Measurements from ENCODE around the gene ITPR1. TPM values are rescaled to one million over a fixed set of nuclear protein-coding genes. Genes with fewer than 3 reads are reported as not detected.

Gene ITPR1
- total RNA-seq, 1 experiment from 2014 or later, result 13.8 TPM

DNA sequence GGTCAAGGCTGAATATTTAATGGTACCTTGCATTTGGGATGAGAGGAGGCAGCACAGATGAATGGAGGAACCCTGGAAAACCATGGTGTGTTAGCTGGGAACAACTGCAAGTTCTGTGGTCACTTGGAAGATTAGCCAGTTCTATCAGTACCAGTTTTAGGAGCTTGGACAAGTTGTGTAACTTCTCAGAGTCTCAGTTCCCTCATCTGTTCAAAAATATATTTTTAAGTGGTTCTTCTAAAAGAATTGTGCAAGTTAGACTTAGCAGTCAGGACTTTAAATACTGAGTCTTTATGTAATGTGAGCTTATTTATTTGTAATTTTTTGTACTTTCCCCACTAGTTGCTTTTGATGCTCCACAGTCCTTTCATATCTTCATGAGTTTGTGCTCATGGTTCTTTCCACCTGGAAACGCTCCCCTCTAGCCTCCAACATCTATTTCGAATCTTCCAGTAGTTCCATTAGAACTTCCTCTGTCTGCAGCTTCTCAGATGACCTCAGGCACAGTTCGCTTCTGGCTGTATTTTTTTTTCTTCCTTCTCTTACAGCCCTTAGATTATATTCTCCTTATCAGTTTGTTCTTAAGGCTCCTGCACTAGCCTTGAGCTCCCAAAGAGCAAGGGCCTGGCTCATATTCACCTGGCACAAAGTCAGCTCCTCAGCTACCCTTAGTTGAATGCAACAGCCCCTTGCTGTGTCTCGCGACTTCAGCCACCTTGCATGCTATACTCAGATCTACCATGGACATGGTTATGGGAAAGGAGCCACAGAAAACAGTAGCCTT is 27.1 kb downstream of the ITPR1 start:
- in situ Hi-C loops (cut with HindIII; ENCODE audit: low pct_unique_long_range_greater_than_20kb, low sequenced_read_pairs), result no loop called here
- DNase-seq (ENCODE audit: low read depth), result no peak

DNA sequence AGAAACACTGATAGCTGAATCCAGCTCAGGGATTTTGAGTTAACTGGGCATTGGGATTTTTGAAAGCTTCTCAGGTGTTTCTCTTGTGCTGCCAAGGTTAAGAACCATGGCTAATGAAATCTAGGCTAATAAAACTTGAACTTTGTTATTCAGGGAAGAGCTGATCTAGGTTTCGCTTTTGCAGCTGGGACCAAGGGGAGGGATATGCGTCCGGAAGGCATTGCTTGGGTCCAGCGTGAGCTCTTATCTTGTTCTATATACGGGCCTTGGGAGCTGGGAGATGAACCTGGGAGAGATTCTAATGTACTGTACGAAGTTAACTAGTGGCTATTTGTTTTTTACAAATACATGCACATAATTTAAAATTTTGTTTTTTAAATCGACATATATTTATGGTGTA is 29.8 kb downstream of the ITPR1 start:
- no peak for DNase-seq (ENCODE audit: low read depth)
- in situ Hi-C loops (cut with HindIII; ENCODE audit: low pct_unique_long_range_greater_than_20kb, low sequenced_read_pairs), result no loop called here

DNA sequence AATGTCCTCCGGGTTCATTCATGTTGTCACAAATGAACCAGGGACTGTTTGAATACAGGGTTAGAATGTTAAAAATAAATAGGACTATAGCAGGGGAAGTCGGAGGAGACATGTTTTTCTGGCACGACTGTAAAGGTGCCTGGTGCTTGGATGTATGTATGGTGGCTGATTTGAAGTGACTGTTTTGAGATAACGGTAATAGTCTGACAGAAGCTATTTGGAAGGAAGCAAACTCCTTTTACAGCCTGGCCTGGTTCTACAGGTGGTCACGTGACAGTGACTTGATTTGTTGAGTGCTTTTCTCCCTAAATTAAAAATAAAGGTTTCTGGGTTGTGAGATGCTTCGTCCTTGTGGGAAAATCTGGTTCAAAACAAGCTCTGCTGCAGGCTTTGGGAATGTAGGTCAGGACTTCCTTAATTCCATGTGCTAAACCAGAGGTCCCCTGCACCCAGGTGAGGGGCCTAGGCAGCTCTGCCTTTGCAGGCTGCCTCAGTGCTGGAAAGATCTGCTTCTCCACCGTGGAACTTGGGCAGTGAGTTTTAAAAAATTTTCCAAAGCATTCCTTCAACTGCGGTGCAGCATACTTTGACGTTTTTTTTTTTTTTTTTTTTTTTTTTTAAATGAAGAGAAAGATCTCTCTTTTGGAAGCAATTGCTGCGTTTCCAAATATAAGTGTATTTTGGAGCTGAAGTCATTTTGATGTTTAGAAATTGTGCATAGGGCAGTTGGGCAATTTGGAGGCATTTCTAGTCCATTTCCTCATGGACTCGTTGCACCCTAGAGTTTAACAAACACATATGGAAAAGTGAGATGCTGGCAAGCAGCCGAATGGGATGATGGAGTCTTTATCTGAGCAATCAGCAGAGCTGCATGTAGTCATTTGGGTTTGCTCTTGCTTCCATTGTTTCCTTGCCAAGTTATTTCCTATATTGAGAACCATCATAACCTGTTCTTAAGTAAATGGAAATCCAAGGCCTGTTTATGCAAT is 30.9 kb downstream of the ITPR1 start:
- DNase-seq (ENCODE audit: low read depth), result no peak
- in situ Hi-C loops (cut with HindIII; ENCODE audit: low pct_unique_long_range_greater_than_20kb, low sequenced_read_pairs), result no loop called here

DNA sequence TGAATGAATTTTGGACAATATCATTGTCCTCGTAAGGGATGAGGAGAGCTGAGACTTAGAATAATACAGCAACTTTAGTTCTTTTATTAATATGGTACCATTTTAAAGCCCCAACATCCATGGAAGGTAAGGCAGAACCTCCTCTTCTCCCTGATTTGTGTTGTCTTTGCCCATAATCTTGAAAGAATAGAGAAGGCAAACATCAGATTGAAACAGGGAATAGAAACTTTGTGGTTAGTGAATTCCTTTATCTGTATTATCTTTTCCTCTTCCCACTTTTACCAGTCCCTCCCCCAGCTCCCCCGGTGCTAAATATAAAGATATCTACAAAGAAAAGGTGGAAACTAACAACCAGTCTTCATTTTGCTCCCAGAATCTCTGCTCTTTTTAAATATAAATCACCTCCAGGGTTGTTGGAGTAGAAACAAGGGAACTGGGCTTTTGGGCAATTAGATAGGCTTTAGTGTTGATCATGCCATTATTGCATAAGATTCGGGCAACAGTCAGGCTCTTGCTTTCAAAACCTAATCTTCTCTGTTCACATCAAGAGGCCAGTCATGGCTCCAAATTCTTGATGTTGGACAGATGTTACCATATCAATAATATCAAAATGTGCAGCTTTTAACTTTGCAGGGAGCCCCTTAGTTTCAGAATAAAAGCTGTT is 32.5 kb downstream of the ITPR1 start:
- no peak for DNase-seq (ENCODE audit: low read depth)
- in situ Hi-C loops (cut with HindIII; ENCODE audit: low pct_unique_long_range_greater_than_20kb, low sequenced_read_pairs), result no loop called here

DNA sequence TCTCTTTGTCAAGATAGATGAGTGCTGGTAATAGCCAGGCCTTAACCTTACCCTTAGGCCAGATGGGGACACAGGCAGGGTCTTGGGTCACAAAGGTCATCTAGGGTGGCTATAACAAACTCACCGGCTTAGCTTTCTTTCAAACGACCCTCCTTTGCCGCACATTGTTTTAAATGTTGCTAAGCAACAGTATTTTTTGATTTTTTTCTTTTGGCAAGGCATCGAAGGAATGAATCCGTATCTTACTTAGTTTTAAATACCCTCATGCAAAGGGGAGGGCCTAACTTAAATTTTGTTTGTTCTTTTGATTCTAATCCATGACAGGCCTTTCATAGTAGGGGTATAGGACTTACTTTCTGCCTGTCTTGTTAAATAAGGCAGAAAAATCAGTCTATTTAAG is 35.2 kb downstream of the ITPR1 start:
- in situ Hi-C loops (cut with HindIII; ENCODE audit: low pct_unique_long_range_greater_than_20kb, low sequenced_read_pairs), result no loop called here
- DNase-seq (ENCODE audit: low read depth), result no peak

DNA sequence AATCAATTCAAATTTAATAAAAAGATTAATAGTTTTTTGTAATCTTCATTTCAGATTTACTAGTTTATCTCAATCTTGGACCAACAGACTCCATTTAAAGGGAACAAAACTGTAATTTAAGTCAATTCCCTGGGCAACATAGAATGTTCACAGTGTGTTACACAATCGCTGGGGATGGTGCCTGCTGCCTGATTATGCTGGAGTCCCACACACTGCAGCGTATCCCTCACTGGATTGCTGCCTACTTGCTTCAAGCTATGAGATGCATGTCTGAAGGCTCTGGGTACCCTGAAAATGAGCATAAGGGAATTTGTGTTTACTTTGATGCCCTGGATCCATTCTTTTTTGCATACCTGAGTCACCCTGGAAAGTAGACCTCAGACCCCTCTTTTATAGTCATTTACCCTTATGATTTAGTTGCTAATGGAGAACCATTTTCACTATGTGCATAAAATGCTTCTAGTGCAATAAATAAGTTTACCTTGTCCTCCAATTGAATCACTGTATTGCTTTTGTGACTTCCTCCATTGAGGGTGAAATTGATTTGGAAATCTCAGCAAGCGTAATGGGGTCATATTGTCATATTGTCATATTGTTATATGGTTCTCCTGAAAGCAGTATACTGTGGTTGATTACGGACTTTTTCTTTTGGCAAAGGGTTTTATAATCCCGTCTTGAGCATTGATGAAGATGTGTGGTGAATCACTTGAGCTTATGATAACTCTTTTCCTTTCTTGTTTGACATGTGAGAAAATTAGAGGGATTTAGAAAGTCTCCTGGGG is 35.9 kb downstream of the ITPR1 start:
- no peak for DNase-seq (ENCODE audit: low read depth)
- in situ Hi-C loops (cut with HindIII; ENCODE audit: low pct_unique_long_range_greater_than_20kb, low sequenced_read_pairs), result no loop called here

DNA sequence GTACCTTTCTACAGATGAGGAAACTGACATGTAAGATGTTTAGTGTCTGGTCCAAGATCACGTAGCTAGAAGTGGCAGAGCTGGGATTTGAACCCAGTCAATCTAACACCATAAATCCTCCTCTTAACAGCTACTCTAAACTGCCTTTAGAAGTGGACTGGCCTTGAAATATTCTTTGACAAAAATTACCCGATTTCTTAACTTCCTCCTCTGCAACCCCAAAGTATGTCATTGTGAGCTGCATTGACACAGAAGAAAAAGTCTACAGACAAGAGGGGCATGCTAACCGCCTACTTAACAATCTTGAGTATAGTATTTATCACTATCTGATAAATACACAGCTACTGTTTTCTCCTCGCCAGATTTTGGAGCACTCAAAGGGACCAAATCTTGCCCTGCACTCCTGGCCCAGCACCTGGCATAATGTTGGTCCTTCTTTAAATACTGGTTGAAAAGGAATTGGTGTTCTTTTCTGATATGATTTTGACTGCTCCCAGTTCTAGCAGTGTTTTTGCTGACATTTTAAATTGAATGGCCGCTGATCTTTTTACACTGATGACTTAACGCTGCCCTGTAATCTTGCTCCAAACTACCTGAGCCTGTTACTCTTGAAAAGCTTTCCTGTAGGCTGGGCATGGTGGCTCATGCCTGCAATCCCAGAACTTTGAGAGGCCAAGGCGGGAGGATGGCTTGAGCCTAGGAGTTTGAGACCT is 36.9 kb downstream of the ITPR1 start:
- in situ Hi-C loops (cut with HindIII; ENCODE audit: low pct_unique_long_range_greater_than_20kb, low sequenced_read_pairs), result no loop called here
- no peak for DNase-seq (ENCODE audit: low read depth)

DNA sequence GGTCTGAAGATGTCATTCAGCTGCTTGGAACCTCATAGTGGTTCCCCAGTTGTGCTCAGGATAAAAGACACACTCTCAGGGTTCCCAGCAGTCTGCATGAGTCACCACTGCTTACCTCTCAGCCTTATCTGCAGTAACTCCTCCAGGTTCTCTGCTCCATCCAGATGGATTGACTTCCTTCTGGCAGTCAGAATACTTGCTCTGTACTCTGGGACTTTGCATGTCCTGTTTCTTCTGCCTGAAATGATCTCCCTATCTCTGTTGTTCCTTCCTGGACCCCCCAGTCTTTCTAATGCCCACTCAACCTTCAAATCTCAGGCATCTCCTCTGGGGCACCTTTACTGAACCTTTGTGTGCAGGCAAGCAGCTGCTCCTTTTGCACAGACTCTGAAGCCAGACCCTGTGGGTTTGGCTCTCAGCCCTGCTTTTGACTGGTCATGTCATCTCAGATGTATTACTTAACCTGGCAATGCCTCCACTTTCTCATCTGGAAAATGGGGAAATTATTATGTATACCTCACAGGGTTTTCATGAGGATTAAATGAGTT is 38.4 kb downstream of the ITPR1 start:
- DNase-seq (ENCODE audit: low read depth), result no peak
- in situ Hi-C loops (cut with HindIII; ENCODE audit: low pct_unique_long_range_greater_than_20kb, low sequenced_read_pairs), result no loop called here

DNA sequence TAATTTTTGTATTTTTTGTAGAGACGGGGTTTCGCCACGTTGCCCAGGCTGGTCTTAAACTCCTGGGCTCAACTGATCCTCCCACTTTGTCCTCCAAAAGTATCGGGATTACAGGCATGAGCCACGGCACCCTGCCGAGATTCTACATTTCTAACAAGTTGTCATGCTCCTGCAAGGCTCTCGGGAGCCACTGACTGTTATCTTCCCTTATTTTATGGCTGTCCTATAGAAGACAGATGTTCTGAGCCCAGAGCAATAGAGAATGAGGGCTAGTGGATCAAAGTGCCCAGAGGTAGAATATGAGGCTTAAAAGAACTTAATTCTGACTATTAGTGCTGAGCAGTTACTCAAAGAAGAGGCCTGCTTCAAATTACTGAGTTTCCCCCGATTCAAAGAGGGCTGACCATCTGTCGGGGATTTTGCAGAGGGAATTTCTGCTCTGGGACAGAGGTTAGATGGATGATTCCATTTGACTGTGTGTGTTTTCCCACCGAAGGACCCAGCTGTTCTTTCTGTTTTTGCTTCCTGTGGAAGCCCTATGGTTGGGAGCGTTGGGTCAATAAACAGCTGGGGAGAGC is 39.5 kb downstream of the ITPR1 start:
- no peak for DNase-seq (ENCODE audit: low read depth)
- in situ Hi-C loops (cut with HindIII; ENCODE audit: low pct_unique_long_range_greater_than_20kb, low sequenced_read_pairs), result no loop called here

DNA sequence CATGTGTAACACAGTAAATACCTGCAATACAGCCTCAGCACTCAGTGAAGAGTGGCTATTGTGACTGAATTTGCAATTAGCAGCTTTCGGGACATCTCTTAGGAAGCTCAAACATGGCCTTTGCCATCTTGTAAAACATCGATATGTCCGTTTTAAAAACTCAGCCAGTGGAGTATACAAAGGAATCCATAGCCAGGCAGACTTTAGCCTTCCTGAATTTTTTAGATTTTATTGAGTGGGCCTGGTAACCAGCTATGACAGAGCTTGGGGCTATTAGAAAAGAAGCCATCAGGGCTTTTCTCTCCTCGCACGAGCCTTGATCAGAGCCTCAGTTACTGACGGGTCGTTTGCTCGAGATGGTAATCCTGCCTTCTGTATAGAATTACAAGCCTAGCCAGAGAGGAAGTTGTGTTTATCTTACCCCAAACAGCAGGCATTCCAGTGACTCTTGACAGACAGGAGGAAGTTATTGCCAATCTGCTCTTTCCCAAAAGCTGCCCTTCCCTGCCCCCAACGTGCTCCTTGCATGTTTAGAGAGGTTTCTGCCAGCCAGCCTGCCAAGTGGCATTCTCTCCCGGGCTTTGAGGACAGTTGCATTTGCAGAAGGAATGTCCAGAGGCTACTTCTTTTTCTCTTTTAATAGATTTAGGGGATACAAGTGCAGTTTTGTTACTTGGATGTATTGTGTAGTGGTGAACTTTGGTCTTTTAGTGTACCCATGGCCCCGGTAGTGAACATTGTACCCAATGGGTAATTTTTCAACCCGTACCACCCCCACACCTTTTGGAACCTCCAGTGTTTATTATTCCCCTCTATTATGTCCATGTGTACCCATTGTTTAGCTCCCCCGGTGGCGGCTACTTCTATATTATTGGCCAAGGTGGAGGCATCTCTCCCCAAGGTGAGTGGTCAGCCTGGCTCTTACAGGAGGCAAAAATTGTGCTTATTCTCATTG is 40.6 kb downstream of the ITPR1 start:
- in situ Hi-C loops (cut with HindIII; ENCODE audit: low pct_unique_long_range_greater_than_20kb, low sequenced_read_pairs), result no loop called here
- DNase-seq (ENCODE audit: low read depth), result no peak

DNA sequence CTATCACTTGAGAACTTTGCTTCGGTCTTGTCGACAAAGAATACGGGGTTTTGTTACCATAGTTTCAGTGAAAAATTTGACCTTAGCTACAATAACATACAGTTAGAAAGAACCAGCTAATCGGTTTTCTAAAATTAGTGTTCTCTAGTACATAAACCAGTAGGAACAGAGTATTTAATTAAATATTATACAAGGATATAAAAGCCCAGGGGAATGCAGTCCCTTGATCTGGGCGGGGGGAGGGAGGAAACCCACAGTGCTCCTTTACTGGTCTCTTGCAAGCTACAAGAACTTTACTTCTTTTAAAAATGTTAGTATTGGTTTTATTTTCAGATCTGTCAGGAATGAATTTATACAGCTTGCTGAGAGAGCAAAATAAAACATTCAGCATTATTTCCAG is 41.8 kb downstream of the ITPR1 start:
- in situ Hi-C loops (cut with HindIII; ENCODE audit: low pct_unique_long_range_greater_than_20kb, low sequenced_read_pairs), result no loop called here

DNA sequence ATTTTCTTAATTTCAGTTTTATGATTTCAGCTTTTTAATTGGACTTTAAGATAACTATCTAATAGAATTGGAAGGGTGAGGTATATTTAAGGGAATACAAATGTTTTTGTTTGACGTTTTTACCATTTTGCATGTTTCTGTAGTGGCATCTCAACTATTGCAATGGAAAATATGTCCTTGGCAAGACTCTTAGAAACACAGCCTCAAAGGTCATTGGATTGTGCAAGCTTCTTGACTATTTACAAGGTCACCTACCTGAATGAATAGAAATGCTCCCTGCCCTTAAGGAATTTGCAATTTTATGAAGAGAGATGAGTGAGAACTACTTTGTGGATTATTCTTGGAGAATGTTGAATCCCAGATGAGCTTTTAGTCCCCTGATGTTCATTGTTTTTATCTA is 43.1 kb downstream of the ITPR1 start:
- DNase-seq (ENCODE audit: low read depth), result no peak
- in situ Hi-C loops (cut with HindIII; ENCODE audit: low pct_unique_long_range_greater_than_20kb, low sequenced_read_pairs), result no loop called here

More for the DNA sequence above, 41.8 kb downstream of the ITPR1 start:
- DNase-seq (ENCODE audit: low read depth), result no peak

DNA sequence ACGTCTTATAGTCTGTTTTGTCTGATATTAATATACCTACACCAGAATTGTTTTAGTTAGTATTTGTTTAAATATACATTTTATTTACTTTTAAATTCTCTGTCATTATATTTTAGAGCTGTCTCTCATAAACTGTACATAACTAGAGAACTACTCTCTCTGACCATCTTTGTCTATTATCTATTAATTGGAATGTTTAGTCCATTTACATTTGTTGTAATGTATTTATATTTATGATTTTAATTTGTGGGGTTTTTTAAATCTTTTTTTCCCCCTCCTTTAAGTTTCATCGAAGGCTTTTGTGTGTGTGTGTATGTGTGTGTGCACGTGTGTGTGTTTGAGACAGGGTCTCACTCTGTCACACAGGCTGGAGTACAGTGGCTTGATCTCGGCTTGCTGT is 47.1 kb downstream of the ITPR1 start:
- in situ Hi-C loops (cut with HindIII; ENCODE audit: low pct_unique_long_range_greater_than_20kb, low sequenced_read_pairs), result no loop called here
- no peak for DNase-seq (ENCODE audit: low read depth)

DNA sequence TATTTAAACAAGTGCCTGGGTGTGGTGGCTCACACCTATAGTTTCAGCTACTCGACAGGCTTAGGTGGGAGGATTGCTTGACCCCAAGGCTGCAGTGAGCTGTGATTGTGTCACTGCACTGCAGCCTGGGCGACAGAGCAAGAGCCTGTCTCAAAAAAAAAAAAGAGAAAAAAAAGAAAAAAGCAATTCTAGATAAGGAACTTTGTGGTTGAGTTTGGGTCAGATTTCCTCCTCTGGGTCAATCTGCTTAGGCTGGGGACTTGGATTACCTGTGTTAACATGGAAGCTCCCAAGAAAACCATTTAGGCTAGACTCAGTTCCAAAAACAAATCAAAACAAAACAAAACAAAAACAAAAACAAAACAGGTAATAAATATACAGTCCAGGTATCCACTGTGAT is 50.0 kb downstream of the ITPR1 start:
- DNase-seq (ENCODE audit: low read depth), result no peak
- in situ Hi-C loops (cut with HindIII; ENCODE audit: low pct_unique_long_range_greater_than_20kb, low sequenced_read_pairs), result no loop called here

DNA sequence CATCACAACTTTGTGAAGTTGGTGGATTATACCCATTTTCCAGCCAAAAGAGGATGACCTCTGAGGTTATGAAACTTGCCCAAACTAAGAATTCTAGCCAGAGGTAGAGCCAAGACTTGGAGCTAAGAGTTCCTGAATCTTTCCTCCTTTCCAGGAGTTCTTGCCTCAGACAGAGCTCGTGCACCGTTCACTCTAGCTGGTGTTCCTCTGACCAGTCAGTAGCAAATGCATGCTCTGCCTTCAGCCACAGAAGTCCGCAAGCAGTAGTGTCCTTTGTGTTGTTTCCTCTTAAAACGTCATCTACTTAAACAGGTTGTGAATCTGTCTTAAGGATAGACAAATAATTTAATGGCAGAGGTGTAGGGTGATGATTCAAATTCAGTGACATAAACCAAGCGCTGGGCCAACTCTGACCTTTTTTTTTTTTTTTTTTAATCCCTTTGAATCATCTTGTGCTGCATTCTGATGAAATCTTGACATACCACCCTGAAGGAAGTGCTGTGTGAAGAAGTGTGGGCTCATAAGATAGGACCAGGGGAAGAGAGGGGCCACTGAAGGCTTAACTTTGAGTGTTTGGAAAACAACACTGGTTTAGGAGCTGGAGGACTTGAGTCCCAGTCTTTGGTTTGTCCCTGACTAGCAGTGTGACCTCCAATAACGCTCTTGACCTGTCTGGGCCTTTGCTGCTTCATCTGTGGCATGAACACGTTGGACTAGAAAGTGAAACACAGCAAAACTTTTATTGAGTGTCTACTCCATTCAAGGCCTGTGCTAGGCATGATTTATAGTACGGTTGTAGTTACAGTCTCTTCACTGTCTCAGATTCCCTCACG is 53.4 kb downstream of the ITPR1 start:
- no peak for DNase-seq (ENCODE audit: low read depth)
- in situ Hi-C loops (cut with HindIII; ENCODE audit: low pct_unique_long_range_greater_than_20kb, low sequenced_read_pairs), result no loop called here

Measured in Caki2 (cell line).